PC-3 (cell line): ENCODE results near the gene RBMS2. TPM values are rescaled to one million over a fixed set of nuclear protein-coding genes. Genes with fewer than 3 reads are reported as not detected.

Experiments
- ATAC-seq: fragments of 200-7000 bp; cut with Tn5 transposase; 2 replicates; pipeline ENCODE4 v1.9.1; 2020; ENCODE audit warnings: mild to moderate bottlenecking, moderate library complexity
- Bru-seq: library from RNA; stranded (reverse); fragments of 400-500 nt; gene quantifications from one replicate; lab custom pipeline; 2021; lab: Mats Ljungman, UMichigan
- BruChase-seq, 2 experiments: library from RNA; stranded (reverse); fragments of 400-500 nt; gene quantifications; one replicate each; lab custom pipeline; 2021; lab: Mats Ljungman, UMichigan
- BruUV-seq: library from RNA; stranded (reverse); fragments of 400-500 nt; replicated peaks from 2 replicates; lab custom pipeline; 2021; lab: Mats Ljungman, UMichigan
- CTCF ChIA-PET: fragments of 300-600 bp; sonication (Branson Sonifier 250); formaldehyde crosslinking; loops from one replicate; lab custom pipeline; 2022; ENCODE audit warnings: antibody characterized with exemption; lab: Charles Lee
- POLR2A ChIA-PET: fragments of 300-600 bp; sonication (Branson Sonifier 250); formaldehyde crosslinking; loops from one replicate; lab custom pipeline; 2022; ENCODE audit warnings: antibody characterized with exemption; ENCODE audit not compliant: unreplicated experiment; lab: Charles Lee
- DNase-seq: peaks from one replicate; pipeline ENCODE4 v3.0.0-alpha.2; 2015
- H2AFZ ChIP-seq: fragments of 300-600 bp; sonication (generic); 2 replicates; pipeline ENCODE4 v1.6.0; 2016; ENCODE audit warnings: antibody characterized with exemption, low read length
- H3F3A ChIP-seq: fragments of 300-600 bp; sonication (generic); one replicate; pipeline ENCODE4 v1.6.0; 2017; ENCODE audit warnings: antibody characterized with exemption, low read length, control low read depth, mild to moderate bottlenecking; ENCODE audit not compliant: unreplicated experiment
- H3K27ac ChIP-seq: fragments of 300-600 bp; sonication (generic); 2 replicates; pipeline ENCODE4 v1.5.1; 2016; ENCODE audit warnings: mild to moderate bottlenecking, low read length
- H3K27me3 ChIP-seq: fragments of 300-600 bp; sonication (generic); 2 replicates; pipeline ENCODE4 v1.6.1; 2016; ENCODE audit warnings: low read length, mixed read lengths
- H3K36me3 ChIP-seq: fragments of 300-600 bp; sonication (generic); 2 replicates; pipeline ENCODE4 v1.6.1; 2016; ENCODE audit warnings: low read depth, mixed run types, low read length, mixed read lengths
- H3K4me1 ChIP-seq: fragments of 300-600 bp; sonication (generic); 2 replicates; pipeline ENCODE4 v1.5.1; 2016; ENCODE audit warnings: low read length; ENCODE audit not compliant: insufficient read depth
- H3K4me2 ChIP-seq: fragments of 300-600 bp; sonication (generic); 2 replicates; pipeline ENCODE4 v1.6.0; 2016; ENCODE audit warnings: low read length
- H3K4me3 ChIP-seq: fragments of 300-600 bp; sonication (generic); 2 replicates; pipeline ENCODE4 v1.5.1; 2016; ENCODE audit warnings: mild to moderate bottlenecking, low read length, mixed read lengths
- H3K79me2 ChIP-seq: fragments of 300-600 bp; sonication (generic); 2 replicates; pipeline ENCODE4 v1.6.1; 2017; ENCODE audit warnings: low read length, mixed read lengths
- H3K9ac ChIP-seq: fragments of 300-600 bp; sonication (generic); 2 replicates; pipeline ENCODE4 v1.6.0; 2016; ENCODE audit warnings: mild to moderate bottlenecking, low read length
- H3K9me2 ChIP-seq: fragments of 300-600 bp; sonication (generic); replicated peaks from 2 replicates; pipeline ENCODE4 v1.6.1; 2016; ENCODE audit warnings: mixed run types, low read length, mixed read lengths
- H3K9me3 ChIP-seq: fragments of 300-600 bp; sonication (generic); 2 replicates; pipeline ENCODE4 v1.6.1; 2016; ENCODE audit warnings: low read length, mixed read lengths
- H4K20me1 ChIP-seq: fragments of 300-600 bp; sonication (generic); 2 replicates; pipeline ENCODE4 v1.6.1; 2016; ENCODE audit warnings: low read length, mixed read lengths
- EZH2 ChIP-seq: fragments of 300-600 bp; sonication (generic); IDR thresholded peaks from one replicate; pipeline ENCODE4 v1.6.1; 2017; ENCODE audit warnings: antibody characterized with exemption, mild to moderate bottlenecking, low read length; ENCODE audit not compliant: unreplicated experiment
- EZH2phosphoT487 ChIP-seq: fragments of 300-600 bp; sonication (generic); IDR thresholded peaks from 2 replicates; pipeline ENCODE4 v1.6.1; 2018; ENCODE audit warnings: mild to moderate bottlenecking, antibody characterized with exemption, low read length, borderline replicate concordance
- intact Hi-C: fragments of 100-400 bp; cut with micrococcal nuclease; formaldehyde crosslinking; loops from 2 replicates; pipeline ENCODE4 v1.9.0; 2023
- long read RNA-seq: library from polyadenylated mRNA; unstranded; transcript quantifications from one replicate; pipeline ENCODE4 v2.0.0, GENCODE V29; 2021; ENCODE audit not compliant: unreplicated experiment
- total RNA-seq: library from RNA; depleted of rRNA; stranded (reverse); fragments of >200 nt; gene quantifications from 2 replicates; pipeline ENCODE4 v1.2.3, GENCODE V29; 2014; rRNA removed
- TF ChIP-seq, protein P1 (sequence below): fragments of 300-600 bp; sonication (generic); conservative IDR thresholded peaks from 2 replicates; pipeline ENCODE4 v1.5.1; 2017; ENCODE audit warnings: antibody characterized with exemption, low read depth, mild to moderate bottlenecking, low read length

RBMS2 gene, protein sequence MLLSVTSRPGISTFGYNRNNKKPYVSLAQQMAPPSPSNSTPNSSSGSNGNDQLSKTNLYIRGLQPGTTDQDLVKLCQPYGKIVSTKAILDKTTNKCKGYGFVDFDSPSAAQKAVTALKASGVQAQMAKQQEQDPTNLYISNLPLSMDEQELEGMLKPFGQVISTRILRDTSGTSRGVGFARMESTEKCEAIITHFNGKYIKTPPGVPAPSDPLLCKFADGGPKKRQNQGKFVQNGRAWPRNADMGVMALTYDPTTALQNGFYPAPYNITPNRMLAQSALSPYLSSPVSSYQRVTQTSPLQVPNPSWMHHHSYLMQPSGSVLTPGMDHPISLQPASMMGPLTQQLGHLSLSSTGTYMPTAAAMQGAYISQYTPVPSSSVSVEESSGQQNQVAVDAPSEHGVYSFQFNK
- 10.2 and 11.5 TPM in 2 replicates for total RNA-seq
- Bru-seq, nascent RNA, result percentile 84 among the genes with signal in this experiment
- BruChase-seq, experiment 1, labeled RNA remaining after a 6-hour chase, result percentile 89 among the genes with signal in this experiment
- percentile 87 among the genes with signal in this experiment for BruChase-seq, experiment 2, labeled RNA remaining after a 2-hour chase
- long read RNA-seq, full-length matches to known transcripts, result 4 of 45 reads
- long read RNA-seq, partial matches to known transcripts, result 6 of 45 reads
- long read RNA-seq, other reads (novel, unspliced or antisense), result 35 of 45 reads

DNA sequence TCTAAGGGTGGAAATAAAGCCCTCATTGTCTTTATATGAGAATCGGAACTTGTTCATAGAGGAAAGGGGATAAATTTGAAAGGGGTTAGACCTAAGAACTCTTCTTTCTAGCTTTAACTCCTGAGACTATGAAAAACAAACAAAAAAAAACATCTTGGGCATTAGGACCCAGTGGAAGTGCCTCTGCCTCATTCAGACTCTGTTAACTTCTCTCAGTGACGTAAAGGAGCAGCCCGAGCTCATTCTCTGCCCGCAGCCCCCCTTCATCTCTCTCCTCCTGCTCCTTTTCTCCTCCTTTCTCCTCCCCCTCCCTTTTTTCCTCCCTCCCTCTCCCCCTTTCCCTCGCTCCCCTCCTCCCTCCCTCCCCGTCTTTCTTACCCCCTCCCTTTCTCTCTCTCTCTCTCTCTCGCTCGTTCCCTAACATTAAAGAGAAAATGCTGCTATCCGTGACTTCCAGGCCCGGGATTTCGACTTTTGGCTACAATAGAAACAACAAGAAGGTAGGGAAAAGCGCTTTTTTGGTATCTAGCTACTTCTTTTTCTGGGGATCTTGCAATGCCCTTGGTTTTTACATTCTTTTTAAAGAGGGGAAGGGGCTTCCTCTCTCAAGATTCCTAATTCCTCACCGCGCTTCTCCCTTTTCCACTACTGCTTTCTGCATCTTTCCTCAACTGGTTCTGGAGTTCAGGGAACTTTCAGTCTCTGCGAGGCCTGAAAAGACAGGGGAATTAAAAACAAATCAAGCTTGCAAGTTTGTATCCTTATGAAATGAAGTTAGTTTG is at the start of gene RBMS2:
Gene RBMS2 (plus strand): TSS at position 231 of the 782 bp plus-strand sequence. CDS start 204 bp downstream, at position 435.
- H3K9ac ChIP-seq, result peak within 1 kb of the TSS; percentile 70
- H3K9me3 ChIP-seq, result no peaks in the 10 kb centered on the region
- peaks cover 5% of the 10 kb centered on the region for H3F3A ChIP-seq
- peak; percentile 89 for DNase-seq
- intact Hi-C loops, result no loop called here
- no peak for TF ChIP-seq EZH2
- TF ChIP-seq, protein P1, sequence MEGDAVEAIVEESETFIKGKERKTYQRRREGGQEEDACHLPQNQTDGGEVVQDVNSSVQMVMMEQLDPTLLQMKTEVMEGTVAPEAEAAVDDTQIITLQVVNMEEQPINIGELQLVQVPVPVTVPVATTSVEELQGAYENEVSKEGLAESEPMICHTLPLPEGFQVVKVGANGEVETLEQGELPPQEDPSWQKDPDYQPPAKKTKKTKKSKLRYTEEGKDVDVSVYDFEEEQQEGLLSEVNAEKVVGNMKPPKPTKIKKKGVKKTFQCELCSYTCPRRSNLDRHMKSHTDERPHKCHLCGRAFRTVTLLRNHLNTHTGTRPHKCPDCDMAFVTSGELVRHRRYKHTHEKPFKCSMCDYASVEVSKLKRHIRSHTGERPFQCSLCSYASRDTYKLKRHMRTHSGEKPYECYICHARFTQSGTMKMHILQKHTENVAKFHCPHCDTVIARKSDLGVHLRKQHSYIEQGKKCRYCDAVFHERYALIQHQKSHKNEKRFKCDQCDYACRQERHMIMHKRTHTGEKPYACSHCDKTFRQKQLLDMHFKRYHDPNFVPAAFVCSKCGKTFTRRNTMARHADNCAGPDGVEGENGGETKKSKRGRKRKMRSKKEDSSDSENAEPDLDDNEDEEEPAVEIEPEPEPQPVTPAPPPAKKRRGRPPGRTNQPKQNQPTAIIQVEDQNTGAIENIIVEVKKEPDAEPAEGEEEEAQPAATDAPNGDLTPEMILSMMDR, result no peak
- no peak for TF ChIP-seq EZH2phosphoT487
- H3K27ac ChIP-seq, result peak within 1 kb of the TSS; percentile 64
- peak; percentile 66 for ATAC-seq
- no peaks in the 10 kb centered on the region for H3K27me3 ChIP-seq
- peak within 1 kb of the TSS; percentile 84 for H3K4me2 ChIP-seq
- no peaks in the 10 kb centered on the region for H4K20me1 ChIP-seq
- ChIA-PET CTCF (interaction anchor here (0.5 to 2.5 kb wide), 6 partner anchors 8 to 755 kb away, joined by 3 to 8 read pairs (median 4); partner anchors contain the start of gene SMARCC2), POLR2A (interaction anchor here (0.5 to 1.2 kb wide), 7 partner anchors 15 to 263 kb away, joined by 3 to 11 read pairs (median 5); partner anchors contain the start of genes ANKRD52 and STAT2)
- H3K4me3 ChIP-seq, result peak within 1 kb of the TSS; percentile 72
- H3K36me3 ChIP-seq, result no peaks in the 10 kb centered on the region
- peaks cover 42% of the 10 kb centered on the region for H3K79me2 ChIP-seq
- no TSS peak for BruUV-seq
- H2AFZ ChIP-seq, result peak within 1 kb of the TSS; percentile 45
- H3K4me1 ChIP-seq, result peaks cover 60% of the 10 kb centered on the region
- H3K9me2 ChIP-seq, result no peaks in the 10 kb centered on the region

DNA sequence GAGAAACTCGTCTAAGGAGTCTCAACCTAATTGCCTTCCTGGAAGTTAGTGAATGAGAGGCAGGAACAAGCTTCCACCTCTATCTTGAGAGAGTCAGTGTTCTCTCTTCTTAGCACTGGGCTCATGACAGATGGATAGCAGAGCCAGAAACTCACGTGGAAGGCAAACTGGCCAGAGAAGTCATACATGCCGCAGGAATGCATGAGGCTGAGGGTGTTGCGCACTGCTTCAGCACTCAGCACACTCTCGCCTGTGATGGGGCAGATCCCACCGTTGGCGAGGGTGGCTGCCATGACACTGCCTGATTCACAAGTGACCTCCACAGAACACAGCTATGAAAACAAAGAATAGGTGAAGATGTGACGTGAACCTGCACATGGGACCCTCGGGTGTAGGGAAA is 47.2 kb upstream of the RBMS2 start:
- Histone ChIP-seq H3F3A (no peaks in the 10 kb centered on the region), H3K27me3 (no peaks in the 10 kb centered on the region), H3K9ac (no peak overlapping the region), H3K36me3 (no peaks in the 10 kb centered on the region), H3K79me2 (peaks cover 21% of the 10 kb centered on the region), H3K4me1 (peaks cover 7% of the 10 kb centered on the region), H3K9me2 (no peaks in the 10 kb centered on the region), H3K27ac (no peak overlapping the region), H3K4me3 (no peak overlapping the region), H4K20me1 (no peaks in the 10 kb centered on the region), H2AFZ (no peak overlapping the region), H3K4me2 (no peak overlapping the region), H3K9me3 (no peaks in the 10 kb centered on the region)
- ChIA-PET POLR2A (no interaction called here), CTCF (no interaction called here)
- ATAC-seq (no peak), DNase-seq (no peak)
- intact Hi-C loops, result no loop called here
- TF ChIP-seq, protein P1, result no peak
- no peak for TF ChIP-seq EZH2
- TF ChIP-seq EZH2phosphoT487, result no peak
- no TSS peak for BruUV-seq
